ENCODE data around the gene PLEKHG4B.

DNA sequence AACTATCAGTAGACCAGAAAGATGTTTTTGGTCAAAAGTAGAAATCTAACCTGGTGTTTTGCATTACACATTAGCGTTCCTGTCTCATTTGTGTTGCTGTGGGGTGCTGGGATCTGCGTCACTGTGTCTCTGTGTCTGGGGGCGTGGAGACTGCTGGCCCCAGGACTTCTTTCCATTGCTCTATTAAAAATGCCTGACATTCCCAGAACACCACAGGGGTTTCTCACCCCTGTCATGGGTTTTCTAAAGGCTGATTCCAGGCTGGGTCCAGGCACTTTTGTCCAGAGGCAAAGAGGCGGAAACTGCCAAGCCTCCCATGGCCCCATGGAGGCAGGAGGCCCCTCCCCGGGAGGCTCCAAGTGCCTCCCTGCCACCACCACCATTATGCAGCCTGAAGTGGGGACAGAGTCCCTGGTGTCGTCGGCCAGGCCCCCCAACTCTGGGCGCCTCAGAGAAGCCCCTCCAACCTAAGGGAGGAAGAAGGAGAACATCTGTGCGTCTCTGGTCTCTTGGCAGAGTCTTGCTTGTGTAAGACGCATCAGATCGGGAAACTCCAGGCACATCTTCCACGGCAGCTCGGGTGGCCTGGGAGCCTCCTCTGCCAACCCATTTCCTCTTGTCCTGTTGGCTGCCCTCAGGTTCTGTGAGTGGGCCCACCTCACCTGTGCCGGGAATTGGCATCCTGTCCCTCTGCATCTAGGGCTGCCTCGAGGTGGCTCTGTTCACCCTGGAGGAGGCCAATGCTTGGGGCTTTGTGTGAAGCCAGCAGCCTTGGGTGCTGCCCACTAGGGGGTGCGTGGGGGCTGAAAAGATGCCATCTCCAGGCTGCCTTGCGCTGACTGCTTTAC lies 13.8 kb upstream of the PLEKHG4B start:
- TF ChIP-seq REST (IDR thresholded peaks at IDR 0.05; ENCODE audit: low read depth) (no peak), EP300 (IDR thresholded peaks at IDR 0.05; ENCODE audit: borderline replicate concordance) (peak; percentile 91), TAF1 (IDR thresholded peaks at IDR 0.05; ENCODE audit: low read depth) (0 out of 2 replicates have a peak, but pooled peaks have one; percentile 37), CREB1 (IDR thresholded peaks at IDR 0.05; ENCODE audit: low read depth) (no peak), YY1 (IDR thresholded peaks at IDR 0.05; ENCODE audit: low read depth) (peak; percentile 61), RAD21 (IDR thresholded peaks at IDR 0.05; ENCODE audit: low read depth) (peak; percentile 63), EGR1 (IDR thresholded peaks at IDR 0.05) (peak; percentile 51; the same call in 1 of the 2 replicates), MAX (IDR thresholded peaks at IDR 0.05) (peak; percentile 51), CEBPB (IDR thresholded peaks at IDR 0.05) (no peak), NFIC (IDR thresholded peaks at IDR 0.05) (peak; percentile 60; the same call in 1 of the 2 replicates)
- TF ChIP-seq, protein P1, sequence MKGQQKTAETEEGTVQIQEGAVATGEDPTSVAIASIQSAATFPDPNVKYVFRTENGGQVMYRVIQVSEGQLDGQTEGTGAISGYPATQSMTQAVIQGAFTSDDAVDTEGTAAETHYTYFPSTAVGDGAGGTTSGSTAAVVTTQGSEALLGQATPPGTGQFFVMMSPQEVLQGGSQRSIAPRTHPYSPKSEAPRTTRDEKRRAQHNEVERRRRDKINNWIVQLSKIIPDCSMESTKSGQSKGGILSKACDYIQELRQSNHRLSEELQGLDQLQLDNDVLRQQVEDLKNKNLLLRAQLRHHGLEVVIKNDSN (IDR thresholded peaks at IDR 0.05) = 0 out of 2 replicates have a peak, but pooled peaks have one; percentile 4

All from Ishikawa (cell line).